Right lobe of liver (tissue), 6 donors: ENCODE measurements around the gene CWH43. TPM values are rescaled to one million over a fixed set of nuclear protein-coding genes. Genes with fewer than 3 reads are reported as not detected.

Experiments
- ATAC-seq, 4 donors: fragments of 200-7000 bp; cut with Tn5 transposase; one replicate each; pipeline ENCODE4 v1.9.1; 2020; ENCODE audit warnings: mild to moderate bottlenecking in 4 of 4, moderate library complexity in 4 of 4
- DNase-seq, 3 donors: peaks; one replicate each; pipeline ENCODE4 v3.0.0-alpha.2; 2020
- H3K27ac ChIP-seq, 3 donors: fragments of 200-600 bp; one replicate each; pipeline ENCODE4 v1.8.0; 2022
- H3K27me3 ChIP-seq, 2 donors: fragments of 200-600 bp; one replicate each; pipeline ENCODE4 v1.8.0; 2022
- H3K36me3 ChIP-seq, 4 donors: fragments of 200-600 bp; sonication (generic) in 1 of 4; one replicate each; pipeline versions ENCODE4 v1.5.1 to v1.8.0; 2017 to 2022; ENCODE audit warnings: control low read depth in 1 of 4
- H3K4me1 ChIP-seq, 4 donors: fragments of 200-600 bp; sonication (generic) in 1 of 4; one replicate each; pipeline versions ENCODE4 v1.5.1 to v1.8.0; 2017 to 2022; ENCODE audit warnings: control low read depth in 1 of 4
- H3K4me3 ChIP-seq, 3 donors: fragments of 200-600 bp; one replicate each; pipeline ENCODE4 v1.8.0; 2022
- H3K9me3 ChIP-seq, 4 donors: fragments of 200-600 bp; sonication (generic) in 1 of 4; one replicate each; pipeline versions ENCODE4 v1.5.1 to v1.8.0; 2017 to 2022; ENCODE audit warnings: control low read depth in 1 of 4
- POLR2A ChIP-seq: fragments of 450-650 bp; IDR thresholded peaks from one replicate; pipeline ENCODE4 v1.6.1; 2017; ENCODE audit warnings: antibody characterized with exemption, mild to moderate bottlenecking
- WGBS: methylation state at CpG from one replicate; pipeline ENCODE4 v1.1.6; 2018; ENCODE audit warnings: low coverage, low lambda C conversion rate; ENCODE audit not compliant: insufficient coverage; ENCODE audit errors: missing lambda C conversion rate; 5-methylcytosine and 5-hydroxymethylcytosine counted together
- intact Hi-C, 2 donors: fragments of 100-400 bp; cut with DNase I; formaldehyde crosslinking; loops; one replicate each; pipeline versions ENCODE4 v1.11.2 to v1.14.1; 2022
- total RNA-seq, 6 experiments: library from RNA; depleted of rRNA in 2 of 6; stranded (reverse); fragments of >200 nt in 2 of 6; fragmentation: NEBNext Ultra II Directional in 3 of 6; extraction: Animal tissue kit (Norgen Biotek cat#: 25700) in 3 of 6; gene quantifications; one replicate each; pipeline versions ENCODE4 v1.1.0 to v1.2.4, GENCODE V29; 2016 to 2023
- TF ChIP-seq, protein P1 (sequence below), 4 donors: fragments of 200-600 bp in 3 of 4; fragments of 450-650 bp in 1 of 4; IDR thresholded peaks; one replicate each; pipeline versions ENCODE4 v1.5.1 to v1.8.0; 2016 to 2022; ENCODE audit warnings: antibody characterized with exemption in 4 of 4, mild to moderate bottlenecking in 2 of 4
- donor health status: DM: no; HTN: yes; CAD: no.
- donor health status: DM: no; HTN: no; CAD: no.
- donor health status: DM: no; HTN: no; CAD: no.
- donor health status: DM: no; HTN: yes; CAD: no.
- donor health status: DM: no; HTN: yes; CAD: no.

CWH43 gene
- total RNA-seq, 6 experiments from 2014 or later, result 0.13 to 0.37 (median 0.22) TPM; not detected in 3

DNA sequence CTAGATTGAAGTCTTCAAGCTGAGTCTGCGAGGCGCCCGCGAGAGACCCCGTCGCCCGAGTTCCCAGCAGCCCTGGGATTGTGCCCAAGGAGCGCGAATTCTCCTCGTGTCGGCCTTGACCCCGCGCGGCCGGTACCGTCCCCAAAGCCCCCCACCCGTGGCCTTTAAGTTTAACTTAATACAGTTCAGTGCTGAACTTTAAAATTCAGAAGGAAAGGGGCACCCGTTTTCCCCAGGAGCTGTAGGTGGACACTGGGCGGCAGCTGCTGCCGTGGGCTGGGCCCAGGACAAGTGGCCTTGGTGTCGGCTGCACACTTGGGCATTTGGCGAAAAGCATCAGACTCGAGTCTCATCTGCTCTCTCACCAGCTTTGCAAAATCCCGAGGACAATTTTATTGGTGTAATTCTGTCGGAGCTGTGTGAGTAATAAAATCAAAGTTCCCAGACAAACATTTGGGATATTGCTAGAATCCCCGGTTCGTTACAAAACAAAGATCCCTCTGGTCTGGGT lies 634 bp downstream of the CWH43 start:
- WGBS, result 79% methylated on average over 8 of the region's 27 CpGs
- H3K27me3 ChIP-seq, result no peaks in the 10 kb centered on the region
- H3K9me3 ChIP-seq, result no peaks in the 10 kb centered on the region
- intact Hi-C loops, result no loop called here
- DNase-seq (no peak), ATAC-seq (no peak)
- no peak overlapping the region for H3K27ac ChIP-seq
- no peaks in the 10 kb centered on the region for H3K36me3 ChIP-seq
- TF ChIP-seq, protein P1, sequence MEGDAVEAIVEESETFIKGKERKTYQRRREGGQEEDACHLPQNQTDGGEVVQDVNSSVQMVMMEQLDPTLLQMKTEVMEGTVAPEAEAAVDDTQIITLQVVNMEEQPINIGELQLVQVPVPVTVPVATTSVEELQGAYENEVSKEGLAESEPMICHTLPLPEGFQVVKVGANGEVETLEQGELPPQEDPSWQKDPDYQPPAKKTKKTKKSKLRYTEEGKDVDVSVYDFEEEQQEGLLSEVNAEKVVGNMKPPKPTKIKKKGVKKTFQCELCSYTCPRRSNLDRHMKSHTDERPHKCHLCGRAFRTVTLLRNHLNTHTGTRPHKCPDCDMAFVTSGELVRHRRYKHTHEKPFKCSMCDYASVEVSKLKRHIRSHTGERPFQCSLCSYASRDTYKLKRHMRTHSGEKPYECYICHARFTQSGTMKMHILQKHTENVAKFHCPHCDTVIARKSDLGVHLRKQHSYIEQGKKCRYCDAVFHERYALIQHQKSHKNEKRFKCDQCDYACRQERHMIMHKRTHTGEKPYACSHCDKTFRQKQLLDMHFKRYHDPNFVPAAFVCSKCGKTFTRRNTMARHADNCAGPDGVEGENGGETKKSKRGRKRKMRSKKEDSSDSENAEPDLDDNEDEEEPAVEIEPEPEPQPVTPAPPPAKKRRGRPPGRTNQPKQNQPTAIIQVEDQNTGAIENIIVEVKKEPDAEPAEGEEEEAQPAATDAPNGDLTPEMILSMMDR (IDR thresholded peaks at IDR 0.05), result no peak
- TF ChIP-seq POLR2A, result no peak
- H3K4me3 ChIP-seq, result no peak overlapping the region
- H3K4me1 ChIP-seq, result peaks cover 0 to 5% (median 0%) of the 10 kb centered on the region in 4 donors

DNA sequence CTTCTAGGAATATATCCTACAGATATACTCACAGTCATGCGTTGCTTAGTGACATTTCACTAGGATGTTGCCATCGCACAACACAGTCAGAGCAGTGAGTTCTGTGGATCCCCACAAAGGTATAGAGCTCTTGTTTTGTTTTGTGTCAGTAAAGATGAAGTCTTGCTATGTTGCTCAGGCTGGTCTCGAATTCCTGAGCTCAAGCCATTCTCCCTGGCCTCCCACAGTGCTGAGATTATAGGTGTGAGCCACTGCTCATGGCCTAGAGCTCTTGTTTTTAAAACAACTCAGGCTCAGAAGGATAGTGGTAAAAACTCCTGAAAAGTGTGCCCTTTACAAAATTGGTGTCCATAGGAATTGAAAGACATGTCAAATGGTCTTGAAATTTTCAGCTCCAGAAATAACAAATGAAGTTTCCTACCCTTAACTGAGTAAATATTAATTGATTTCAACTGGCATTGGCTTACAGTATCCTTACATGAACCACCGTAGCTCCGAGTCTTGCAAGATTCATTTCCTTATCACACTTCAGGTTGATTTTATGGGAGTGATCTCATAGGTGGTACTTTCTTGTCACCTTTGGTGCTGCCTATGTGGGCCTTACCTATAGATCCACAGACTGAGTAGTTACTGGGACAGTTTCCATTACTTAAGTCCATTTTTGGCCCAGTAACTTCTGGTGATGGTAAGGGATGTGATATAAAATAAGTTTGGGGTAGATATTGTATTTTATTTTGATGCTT lies 3.6 kb downstream of the CWH43 start:
- Histone ChIP-seq H3K4me3 (no peak overlapping the region), H3K36me3 (no peaks in the 10 kb centered on the region), H3K27ac (no peak overlapping the region), H3K9me3 (no peaks in the 10 kb centered on the region), H3K4me1 (peaks cover 0 to 5% (median 0%) of the 10 kb centered on the region in 4 donors), H3K27me3 (no peaks in the 10 kb centered on the region)
- DNase-seq, result no peak
- intact Hi-C loops, result no loop called here
- ATAC-seq, result no peak
- WGBS, result 52% methylated on average over 4 of the region's 5 CpGs
- no peak for TF ChIP-seq POLR2A
- TF ChIP-seq, protein P1 (IDR thresholded peaks at IDR 0.05), result no peak

DNA sequence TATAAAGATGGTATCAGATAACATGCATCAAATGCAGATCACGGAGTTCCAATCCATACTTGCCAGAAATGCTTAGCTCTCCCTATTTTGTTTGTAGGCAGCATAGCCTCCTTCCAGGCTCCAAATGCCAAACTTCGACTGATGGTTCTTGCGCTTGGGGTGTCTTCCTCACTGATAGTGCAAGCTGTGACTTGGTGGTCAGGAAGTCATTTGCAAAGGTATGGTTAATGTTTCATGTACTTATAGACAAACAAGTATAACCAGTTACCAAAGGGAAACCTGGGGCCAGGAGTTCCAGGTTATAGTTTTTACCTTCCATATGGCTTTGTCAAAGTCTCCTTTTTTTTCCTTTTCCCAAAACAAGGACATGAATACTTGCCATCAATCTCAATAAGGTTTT lies 5.3 kb downstream of the CWH43 start:
- Histone ChIP-seq H3K27me3 (no peaks in the 10 kb centered on the region), H3K27ac (no peak overlapping the region), H3K36me3 (no peaks in the 10 kb centered on the region), H3K4me1 (no peaks in the 10 kb centered on the region), H3K9me3 (no peaks in the 10 kb centered on the region), H3K4me3 (no peak overlapping the region)
- 79% methylated on average over 3 of the region's 3 CpGs for WGBS
- TF ChIP-seq, protein P1 (IDR thresholded peaks at IDR 0.05), result no peak
- TF ChIP-seq POLR2A, result no peak
- DNase-seq, result no peak
- intact Hi-C loops, result no loop called here
- no peak for ATAC-seq

DNA sequence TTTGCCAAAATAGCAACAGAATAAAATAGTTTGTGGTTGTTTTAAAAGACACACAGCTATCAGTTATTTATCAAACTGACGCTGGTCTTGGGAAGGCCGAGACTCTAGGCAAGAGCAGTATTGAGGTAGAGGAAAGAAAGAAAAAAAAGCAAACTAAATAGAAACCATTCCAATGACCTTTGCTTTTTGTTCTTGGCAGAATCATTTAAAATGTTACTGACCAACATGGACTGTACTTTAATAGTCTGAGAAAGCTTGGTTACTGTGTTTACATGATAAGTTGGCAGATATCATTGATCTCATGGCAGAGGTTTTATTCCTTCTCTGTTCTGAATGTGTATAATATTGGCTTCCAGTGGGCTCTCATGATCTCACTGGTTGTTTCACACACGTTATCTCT lies 11.9 kb downstream of the CWH43 start:
- DNase-seq (no peak), ATAC-seq (peak; percentile 82 to 91 (median 84))
- Histone ChIP-seq H3K27me3 (no peaks in the 10 kb centered on the region), H3K4me3 (no peak overlapping the region), H3K4me1 (peaks cover 0 to 22% (median 6%) of the 10 kb centered on the region in 4 donors), H3K9me3 (no peaks in the 10 kb centered on the region), H3K27ac (peak overlapping the region in 2 of 3 donors; percentile 37 to 64), H3K36me3 (no peaks in the 10 kb centered on the region)
- TF ChIP-seq, protein P1 (IDR thresholded peaks at IDR 0.05), result no peak
- no peak for TF ChIP-seq POLR2A
- 27% methylated on average over 3 of the region's 3 CpGs for WGBS
- intact Hi-C loops, result no loop called here
